WTC11 (cell line): ENCODE results near the gene RBM19.

Experiments used
- CTCF ChIP-seq: fragments of 200-600 bp; IDR thresholded peaks from 2 replicates; pipeline ENCODE4 v1.8.0; 2022; ENCODE audit warnings: antibody characterized with exemption
- JAZF1 ChIP-seq: fragments of 250-450 bp; sonication (Bioruptor Pico); IDR thresholded peaks from 2 replicates; pipeline ENCODE4 v1.9.0; 2021; ENCODE audit warnings: moderate library complexity, mild to moderate bottlenecking, inconsistent platforms

- TF ChIP-seq JAZF1 (CRISPR knock-in tag) (no peak), CTCF (no peak)
These were observed 189.6 kb downstream of the RBM19 start for GRCh38 chr12:113776536-113776935.
